NB4 (cell line): ENCODE data around the gene ARHGEF17.

ENCODE experiments used
- DNase-seq: peaks from one replicate; pipeline ENCODE4 v3.0.0; 2010; ENCODE audit warnings: low read depth
- H3K4me3 ChIP-seq: one replicate; pipeline ENCODE4 v1.5.1; 2011; ENCODE audit warnings: mild to moderate bottlenecking, low read depth, low read length, moderate library complexity
- MYC ChIP-seq: IDR thresholded peaks from 2 replicates; pipeline ENCODE4 v1.6.1; 2011; ENCODE audit warnings: low read depth, low read length
- POLR2A ChIP-seq: IDR thresholded peaks from 2 replicates; pipeline ENCODE4 v1.6.1; 2011; ENCODE audit warnings: mild to moderate bottlenecking; ENCODE audit not compliant: insufficient read length; ENCODE audit errors: extremely low read depth
- TF ChIP-seq, protein P1 (sequence below): IDR thresholded peaks from 2 replicates; pipeline ENCODE4 v1.6.1; 2011; ENCODE audit warnings: low read depth, low read length
- TF ChIP-seq, protein P2 (sequence below): IDR thresholded peaks from one replicate; pipeline ENCODE4 v1.5.1; 2012; ENCODE audit warnings: low read depth, low read length

Gene ARHGEF17

DNA sequence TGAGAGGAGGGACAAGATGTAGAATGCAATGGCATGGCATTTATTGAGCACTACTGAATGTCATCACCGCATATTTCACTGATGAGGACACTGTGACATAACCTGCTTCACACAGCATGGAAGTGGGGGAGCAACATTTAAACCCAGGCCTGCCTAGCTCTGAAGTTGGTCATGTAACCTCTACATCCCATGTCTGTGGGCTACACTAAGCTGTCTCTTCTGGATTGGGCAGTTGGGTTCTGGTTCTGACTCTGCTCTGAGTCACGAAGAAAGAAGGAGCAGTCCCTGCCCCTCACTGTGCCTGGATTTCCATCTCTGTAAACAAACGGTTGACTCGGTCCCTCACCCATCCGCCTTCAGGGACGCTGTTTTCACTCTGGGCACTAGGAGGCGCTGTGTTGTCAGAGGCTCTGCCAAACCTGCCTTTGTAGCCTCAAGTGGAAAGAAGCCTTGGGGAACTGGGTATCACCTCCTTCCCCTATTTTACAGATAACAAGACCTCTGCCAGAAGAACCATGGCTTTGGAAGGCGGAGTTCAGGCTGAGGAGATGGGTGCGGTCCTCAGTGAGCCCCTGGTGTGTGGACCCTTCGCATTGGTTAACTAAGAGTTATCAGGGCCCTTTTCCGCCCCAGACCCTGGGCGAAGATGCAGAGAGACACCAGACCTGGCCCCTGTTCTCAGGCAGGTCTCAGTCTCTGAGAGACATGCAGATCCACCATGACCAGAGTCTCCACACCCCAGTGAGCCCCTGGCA lies 12.7 kb upstream of the ARHGEF17 start:
- TF ChIP-seq, protein P1, sequence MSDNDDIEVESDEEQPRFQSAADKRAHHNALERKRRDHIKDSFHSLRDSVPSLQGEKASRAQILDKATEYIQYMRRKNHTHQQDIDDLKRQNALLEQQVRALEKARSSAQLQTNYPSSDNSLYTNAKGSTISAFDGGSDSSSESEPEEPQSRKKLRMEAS, result no peak
- TF ChIP-seq POLR2A, result no peak
- TF ChIP-seq MYC, result no peak
- TF ChIP-seq, protein P2, sequence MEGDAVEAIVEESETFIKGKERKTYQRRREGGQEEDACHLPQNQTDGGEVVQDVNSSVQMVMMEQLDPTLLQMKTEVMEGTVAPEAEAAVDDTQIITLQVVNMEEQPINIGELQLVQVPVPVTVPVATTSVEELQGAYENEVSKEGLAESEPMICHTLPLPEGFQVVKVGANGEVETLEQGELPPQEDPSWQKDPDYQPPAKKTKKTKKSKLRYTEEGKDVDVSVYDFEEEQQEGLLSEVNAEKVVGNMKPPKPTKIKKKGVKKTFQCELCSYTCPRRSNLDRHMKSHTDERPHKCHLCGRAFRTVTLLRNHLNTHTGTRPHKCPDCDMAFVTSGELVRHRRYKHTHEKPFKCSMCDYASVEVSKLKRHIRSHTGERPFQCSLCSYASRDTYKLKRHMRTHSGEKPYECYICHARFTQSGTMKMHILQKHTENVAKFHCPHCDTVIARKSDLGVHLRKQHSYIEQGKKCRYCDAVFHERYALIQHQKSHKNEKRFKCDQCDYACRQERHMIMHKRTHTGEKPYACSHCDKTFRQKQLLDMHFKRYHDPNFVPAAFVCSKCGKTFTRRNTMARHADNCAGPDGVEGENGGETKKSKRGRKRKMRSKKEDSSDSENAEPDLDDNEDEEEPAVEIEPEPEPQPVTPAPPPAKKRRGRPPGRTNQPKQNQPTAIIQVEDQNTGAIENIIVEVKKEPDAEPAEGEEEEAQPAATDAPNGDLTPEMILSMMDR, result peak; percentile 100

DNA sequence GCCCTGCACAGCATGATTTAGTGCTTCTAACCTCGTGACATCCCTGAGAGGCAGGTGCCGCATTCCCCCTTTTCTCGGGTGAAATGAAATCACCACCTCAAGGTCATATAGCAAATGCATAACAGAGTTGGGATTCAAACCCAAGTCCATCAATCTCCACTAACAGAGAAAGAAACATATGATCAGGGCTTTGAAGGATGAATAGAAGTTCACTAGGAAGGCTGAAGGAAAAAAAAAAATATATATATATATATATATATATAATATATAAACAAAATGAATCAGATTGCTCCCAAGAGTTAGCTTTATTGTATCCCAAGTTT lies 12.1 kb upstream of the ARHGEF17 start:
- no peak for DNase-seq
- TF ChIP-seq POLR2A (no peak), MYC (no peak)
- TF ChIP-seq, protein P2, result no peak
- TF ChIP-seq, protein P1, result no peak
- no peak overlapping the region for H3K4me3 ChIP-seq

More for the DNA sequence above, 12.7 kb upstream of the ARHGEF17 start:
- no peak overlapping the region for H3K4me3 ChIP-seq
- DNase-seq, result peak; percentile 85

DNA sequence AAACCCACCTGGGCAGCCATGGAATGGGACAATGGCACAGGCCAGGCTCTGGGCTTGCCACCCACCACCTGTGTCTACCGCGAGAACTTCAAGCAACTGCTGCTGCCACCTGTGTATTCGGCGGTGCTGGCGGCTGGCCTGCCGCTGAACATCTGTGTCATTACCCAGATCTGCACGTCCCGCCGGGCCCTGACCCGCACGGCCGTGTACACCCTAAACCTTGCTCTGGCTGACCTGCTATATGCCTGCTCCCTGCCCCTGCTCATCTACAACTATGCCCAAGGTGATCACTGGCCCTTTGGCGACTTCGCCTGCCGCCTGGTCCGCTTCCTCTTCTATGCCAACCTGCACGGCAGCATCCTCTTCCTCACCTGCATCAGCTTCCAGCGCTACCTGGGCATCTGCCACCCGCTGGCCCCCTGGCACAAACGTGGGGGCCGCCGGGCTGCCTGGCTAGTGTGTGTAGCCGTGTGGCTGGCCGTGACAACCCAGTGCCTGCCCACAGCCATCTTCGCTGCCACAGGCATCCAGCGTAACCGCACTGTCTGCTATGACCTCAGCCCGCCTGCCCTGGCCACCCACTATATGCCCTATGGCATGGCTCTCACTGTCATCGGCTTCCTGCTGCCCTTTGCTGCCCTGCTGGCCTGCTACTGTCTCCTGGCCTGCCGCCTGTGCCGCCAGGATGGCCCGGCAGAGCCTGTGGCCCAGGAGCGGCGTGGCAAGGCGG lies 11.4 kb upstream of the ARHGEF17 start:
- no peak for TF ChIP-seq POLR2A
- TF ChIP-seq, protein P1, result no peak
- TF ChIP-seq MYC, result no peak
- TF ChIP-seq, protein P2, result no peak
- no peak overlapping the region for H3K4me3 ChIP-seq
- DNase-seq, result no peak

DNA sequence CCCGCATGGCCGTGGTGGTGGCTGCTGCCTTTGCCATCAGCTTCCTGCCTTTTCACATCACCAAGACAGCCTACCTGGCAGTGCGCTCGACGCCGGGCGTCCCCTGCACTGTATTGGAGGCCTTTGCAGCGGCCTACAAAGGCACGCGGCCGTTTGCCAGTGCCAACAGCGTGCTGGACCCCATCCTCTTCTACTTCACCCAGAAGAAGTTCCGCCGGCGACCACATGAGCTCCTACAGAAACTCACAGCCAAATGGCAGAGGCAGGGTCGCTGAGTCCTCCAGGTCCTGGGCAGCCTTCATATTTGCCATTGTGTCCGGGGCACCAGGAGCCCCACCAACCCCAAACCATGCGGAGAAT lies 10.9 kb upstream of the ARHGEF17 start:
- TF ChIP-seq, protein P1, result no peak
- DNase-seq, result no peak
- H3K4me3 ChIP-seq, result no peak overlapping the region

DNA sequence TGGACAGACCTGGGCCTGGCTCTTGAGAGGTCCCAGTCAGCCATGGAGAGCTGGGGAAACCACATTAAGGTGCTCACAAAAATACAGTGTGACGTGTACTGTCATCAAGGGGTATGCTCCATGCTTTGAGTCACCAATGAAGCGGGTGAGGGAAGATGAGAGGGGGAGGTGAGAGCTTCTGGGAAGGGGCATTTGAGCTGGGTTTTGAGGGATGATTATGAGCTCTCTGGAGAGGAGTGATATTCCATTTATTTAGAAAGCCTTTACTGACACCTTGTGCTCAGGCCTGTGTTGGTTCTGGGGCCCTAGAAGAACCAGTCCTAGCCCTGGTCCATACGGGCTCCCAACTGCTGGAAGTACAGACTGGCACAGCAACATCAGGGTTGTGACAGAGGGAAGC lies 10.4 kb upstream of the ARHGEF17 start:
- DNase-seq, result no peak
- H3K4me3 ChIP-seq, result no peak overlapping the region
- TF ChIP-seq MYC (no peak), POLR2A (no peak)
- TF ChIP-seq, protein P2, result no peak
- TF ChIP-seq, protein P1, result no peak

DNA sequence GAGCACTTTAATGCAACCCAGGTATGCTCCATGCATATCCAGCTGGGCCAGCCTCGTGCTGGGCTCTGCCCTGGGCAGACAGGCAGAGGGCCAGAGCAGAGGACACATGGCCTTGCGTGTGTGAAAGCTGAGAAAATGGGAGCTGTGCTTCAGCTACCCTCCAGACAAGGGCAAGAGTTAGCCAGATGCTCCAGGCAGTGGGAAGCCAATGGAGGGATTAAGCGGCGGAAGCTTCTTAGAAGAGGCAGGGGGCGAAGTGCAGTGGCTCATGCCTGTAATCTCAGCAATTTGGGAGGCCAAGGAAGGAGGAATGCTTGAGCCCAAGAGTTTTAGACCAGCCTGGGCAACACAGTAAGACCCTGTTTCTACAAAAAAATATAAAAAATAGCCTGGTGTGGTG lies 9.8 kb upstream of the ARHGEF17 start:
- no peak for DNase-seq
- no peak overlapping the region for H3K4me3 ChIP-seq
- no peak for TF ChIP-seq MYC
- TF ChIP-seq POLR2A, result no peak
- TF ChIP-seq, protein P1, result no peak
- TF ChIP-seq, protein P2, result no peak
